ENCODE measurements around the gene OPRL1.

- no peak for TF ChIP-seq CTCF (conservative IDR thresholded peaks at IDR 0.05)
- TF ChIP-seq EZH2 (IDR thresholded peaks at IDR 0.05; ENCODE audit: low read depth): no peak
Measured at GRCh38 chr20:64082126-64082731, 2.3 kb downstream of the OPRL1 start.

Data from PC-9 (cell line).